Hematopoietic multipotent progenitor cell (in vitro differentiated cells): ENCODE results near the gene CEP78. TPM values are rescaled to one million over a fixed set of nuclear protein-coding genes. Genes with fewer than 3 reads are reported as not detected.
"Not testable (repeated sequence)": the region's sequence is repeated elsewhere in the genome, so short reads cannot be mapped to it uniquely, and the experiment has no call there.

Source experiments
- DNase-seq, 3 donors: peaks; one replicate each; pipeline ENCODE4 v3.0.0-alpha.2; 2011 to 2015; ENCODE audit warnings: low read depth in 2 of 3, low spot score in 2 of 3
- total RNA-seq: library from RNA; depleted of rRNA; stranded (reverse); fragments of >200 nt; gene quantifications from one replicate; pipeline ENCODE4 v1.2.3, GENCODE V29; 2012

The CEP78 gene
- total RNA-seq, 1 donor, result 8.6 TPM

GRCh38 chr9:78284181-78284580 lies 48.3 kb downstream of the CEP78 start:
- not testable (repeated sequence) for DNase-seq

DNA sequence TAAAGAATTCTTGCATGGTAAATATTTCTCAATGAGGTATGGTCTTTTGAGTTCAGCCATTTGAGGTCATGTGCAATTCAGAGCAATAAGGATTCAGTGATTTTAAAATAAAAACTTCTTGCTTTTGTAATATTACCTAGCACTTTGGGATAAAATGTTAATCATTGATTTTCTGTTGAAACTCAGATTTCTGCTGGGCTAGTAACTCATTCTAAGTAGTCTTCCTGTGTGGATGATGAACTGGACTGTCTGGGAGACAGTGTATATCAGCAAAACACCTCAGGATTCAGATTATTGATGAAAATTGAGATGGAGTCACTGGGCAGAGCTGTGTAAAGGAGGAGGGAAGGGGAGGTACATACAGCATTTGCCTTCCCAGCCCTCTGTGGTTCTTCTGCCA lies 50.2 kb downstream of the CEP78 start:
- no peak for DNase-seq

- no peak for DNase-seq
Observed at GRCh38 chr9:78286946-78287388, 51.1 kb downstream of the CEP78 start.

GRCh38 chr9:78288214-78288892 lies 52.5 kb downstream of the CEP78 start:
- DNase-seq, result no peak

- DNase-seq, result no peak
Observed at GRCh38 chr9:78289474-78289873, 53.6 kb downstream of the CEP78 start.

- no peak for DNase-seq
Observed at GRCh38 chr9:78291240-78291925, 55.5 kb downstream of the CEP78 start.

- DNase-seq, result no peak
Observed at GRCh38 chr9:78292026-78292425, 56.2 kb downstream of the CEP78 start.

DNA sequence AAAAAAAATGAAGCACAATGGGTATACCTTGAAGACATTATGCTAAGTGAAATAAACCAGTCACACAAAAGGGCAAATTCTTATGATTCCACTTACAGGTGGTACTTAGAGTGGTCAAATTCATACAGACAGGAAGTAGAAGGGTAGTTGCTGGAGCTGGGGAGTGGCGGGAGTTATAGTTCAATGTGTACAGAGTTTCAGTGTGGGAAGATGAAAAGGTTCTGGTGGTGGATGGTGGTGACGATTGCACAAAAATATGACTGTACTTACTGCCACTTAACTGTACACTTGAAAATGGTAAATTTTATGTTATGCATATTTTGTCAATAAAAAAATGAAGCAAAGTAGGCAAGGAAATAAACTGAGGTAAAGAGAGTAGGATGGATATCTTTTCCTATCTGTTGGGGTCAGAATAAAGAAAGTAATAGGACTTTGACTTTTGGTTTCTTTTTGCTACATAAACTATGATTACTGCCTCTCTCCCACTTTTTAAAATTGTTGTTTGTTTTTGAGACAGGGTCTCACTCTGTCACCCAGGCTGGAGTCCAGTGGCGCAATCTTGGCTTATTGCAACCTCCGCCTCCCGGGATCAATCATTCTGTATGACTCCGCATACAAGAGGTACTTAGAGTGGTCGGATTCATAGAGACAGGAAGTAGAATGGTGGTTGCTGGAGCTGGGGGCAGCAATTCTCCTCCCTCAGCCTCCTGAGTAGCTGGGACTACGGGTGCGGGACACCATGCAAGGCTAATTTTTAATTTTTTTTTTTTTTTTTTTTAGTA lies 57.0 kb downstream of the CEP78 start:
- no peak for DNase-seq

- DNase-seq, result no peak
Observed at GRCh38 chr9:78294290-78295176, 58.7 kb downstream of the CEP78 start.

DNA sequence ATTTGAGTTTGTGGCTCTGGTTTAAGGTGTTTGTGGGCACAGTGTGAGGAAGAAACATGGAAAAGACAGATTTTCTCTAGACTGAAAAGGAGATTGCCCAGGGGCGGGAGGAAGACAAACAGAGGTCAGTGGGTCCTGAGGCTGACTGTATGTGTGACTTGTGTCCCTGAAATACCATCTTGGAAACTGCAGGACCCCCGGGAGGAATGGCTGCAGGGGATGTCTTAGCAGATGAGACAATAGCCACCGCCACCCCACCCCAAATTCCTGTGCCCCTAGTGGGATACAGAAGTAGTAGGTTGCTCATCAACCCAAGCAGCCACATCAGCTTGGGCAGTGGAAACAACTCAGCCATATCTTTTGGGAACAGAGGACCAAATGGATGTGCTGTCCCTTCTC lies 59.3 kb downstream of the CEP78 start:
- no peak for DNase-seq

DNA sequence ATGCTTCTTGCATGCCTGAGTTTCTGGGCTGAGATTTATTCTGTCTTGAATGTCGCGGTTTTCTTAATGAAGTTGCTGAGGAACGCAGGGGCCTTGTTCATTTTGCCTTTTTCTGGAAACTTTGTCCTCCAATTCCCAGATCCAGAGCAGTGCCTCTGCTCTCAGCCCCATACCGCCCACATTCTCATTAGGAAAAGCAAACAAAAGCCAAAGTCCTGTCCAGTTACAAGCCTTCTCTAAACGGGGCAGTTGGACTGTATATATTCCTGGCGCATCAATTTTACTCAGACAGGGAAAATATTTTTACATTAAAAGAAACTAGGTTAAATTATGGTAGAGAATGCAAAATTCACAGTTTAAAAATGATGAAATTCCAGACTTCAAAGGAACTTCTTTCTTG lies 59.9 kb downstream of the CEP78 start:
- DNase-seq, result no peak

- DNase-seq, result peak in 1 of 3 donors; percentile 14
Observed at GRCh38 chr9:78296201-78296892, 60.5 kb downstream of the CEP78 start.

DNA sequence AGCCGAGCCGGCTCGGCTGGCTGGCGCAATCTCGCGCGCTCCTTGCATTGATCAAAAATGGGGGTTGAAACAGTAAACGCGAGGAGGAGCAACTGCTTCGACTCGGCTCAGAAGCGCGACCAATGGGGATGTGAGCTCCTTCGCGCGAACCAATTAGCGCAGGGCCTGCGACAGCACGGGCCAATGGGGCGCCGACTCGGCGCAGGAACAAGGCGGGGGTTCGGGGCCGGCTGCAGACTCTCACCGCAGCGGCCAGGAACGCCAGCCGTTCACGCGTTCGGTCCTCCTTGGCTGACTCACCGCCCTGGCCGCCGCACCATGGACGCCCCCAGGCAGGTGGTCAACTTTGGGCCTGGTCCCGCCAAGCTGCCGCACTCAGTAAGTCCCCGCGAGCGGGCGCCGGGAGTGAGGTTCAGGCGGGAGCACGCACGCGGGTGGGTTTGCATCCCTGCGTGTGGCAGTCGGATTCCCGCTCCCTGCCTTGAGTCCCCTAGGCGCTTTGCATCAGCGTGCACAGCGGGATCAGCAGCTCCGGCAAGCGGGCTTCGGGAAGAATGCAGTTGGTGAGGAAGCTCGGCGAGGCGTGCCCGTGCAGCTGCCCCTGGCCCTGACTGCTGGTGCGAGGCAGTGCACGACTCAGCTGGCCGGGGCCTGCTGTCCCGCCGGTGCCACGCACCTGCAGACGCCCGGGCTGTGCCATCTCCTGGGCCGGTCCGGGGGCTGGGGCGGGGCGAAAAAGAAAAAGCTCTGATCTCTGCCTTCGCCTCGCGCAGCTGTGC lies 61.2 kb downstream of the CEP78 start, which contains the start of gene PSAT1:
Gene PSAT1, plus strand, starts transcription at position 233 of the 779 bp plus-strand sequence. Its CDS starts 86 bp downstream, at position 319.
- peak; percentile 79 to 87 (median 82) for DNase-seq

- peak in 1 of 3 donors; percentile 10 for DNase-seq
Observed at GRCh38 chr9:78297672-78297961, 61.7 kb downstream of the CEP78 start.

DNA sequence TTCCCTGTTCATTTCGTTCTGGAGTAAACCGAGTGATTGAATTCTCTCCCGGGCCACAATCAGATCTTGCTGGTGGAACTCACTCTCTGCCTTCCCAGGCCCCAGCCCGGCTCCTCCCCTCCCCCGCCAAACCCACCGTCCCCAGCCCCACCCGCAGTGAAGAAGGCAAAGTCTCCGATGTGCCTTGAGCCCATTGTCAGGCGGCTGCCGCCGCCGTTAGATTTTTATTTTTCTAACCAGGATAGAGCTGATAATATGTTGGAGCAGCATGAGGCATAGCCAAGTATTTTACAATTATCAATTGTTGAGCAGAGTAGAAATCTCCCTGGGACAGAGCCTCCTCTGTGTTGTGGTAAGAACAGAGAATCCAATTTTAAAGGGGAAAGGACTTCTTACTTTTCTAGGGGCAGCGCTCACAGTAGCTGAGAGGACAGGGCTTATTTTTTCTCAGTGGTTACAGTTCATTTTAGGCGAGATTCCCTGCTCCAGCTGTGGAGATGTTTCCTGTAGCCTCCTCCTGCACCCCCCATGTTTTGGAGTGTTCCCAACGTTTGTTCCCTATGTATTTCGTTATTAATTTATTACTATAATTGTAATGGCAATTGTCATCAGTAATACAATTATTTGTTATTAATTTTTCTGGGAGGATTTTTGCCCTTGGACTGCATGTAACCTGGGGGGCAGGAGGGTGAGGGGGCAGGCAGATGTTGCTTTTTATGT lies 62.3 kb downstream of the CEP78 start:
- DNase-seq, result peak in 2 of 3 donors; percentile 5 to 26

- no peak for DNase-seq
Observed at GRCh38 chr9:78300209-78300608, 64.3 kb downstream of the CEP78 start.

DNA sequence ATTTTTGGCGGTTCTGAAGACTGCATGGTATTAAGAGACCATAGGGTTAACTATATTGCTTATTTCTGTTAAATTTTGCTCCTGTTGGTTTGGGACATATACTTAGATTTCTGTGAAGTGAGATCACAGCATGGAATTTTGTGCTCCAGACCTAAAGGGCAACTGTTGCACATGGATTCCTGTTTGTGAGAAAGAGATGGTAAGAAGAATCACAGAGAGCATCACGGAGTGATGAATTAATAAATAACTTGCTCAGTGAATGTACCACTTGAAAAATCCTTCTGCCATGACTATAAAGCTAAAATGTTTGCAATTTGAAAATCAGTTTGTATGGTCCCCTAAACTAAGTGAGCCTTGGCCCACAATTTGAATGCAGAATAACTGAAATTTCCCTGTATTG lies 65.6 kb downstream of the CEP78 start:
- DNase-seq, result no peak

DNA sequence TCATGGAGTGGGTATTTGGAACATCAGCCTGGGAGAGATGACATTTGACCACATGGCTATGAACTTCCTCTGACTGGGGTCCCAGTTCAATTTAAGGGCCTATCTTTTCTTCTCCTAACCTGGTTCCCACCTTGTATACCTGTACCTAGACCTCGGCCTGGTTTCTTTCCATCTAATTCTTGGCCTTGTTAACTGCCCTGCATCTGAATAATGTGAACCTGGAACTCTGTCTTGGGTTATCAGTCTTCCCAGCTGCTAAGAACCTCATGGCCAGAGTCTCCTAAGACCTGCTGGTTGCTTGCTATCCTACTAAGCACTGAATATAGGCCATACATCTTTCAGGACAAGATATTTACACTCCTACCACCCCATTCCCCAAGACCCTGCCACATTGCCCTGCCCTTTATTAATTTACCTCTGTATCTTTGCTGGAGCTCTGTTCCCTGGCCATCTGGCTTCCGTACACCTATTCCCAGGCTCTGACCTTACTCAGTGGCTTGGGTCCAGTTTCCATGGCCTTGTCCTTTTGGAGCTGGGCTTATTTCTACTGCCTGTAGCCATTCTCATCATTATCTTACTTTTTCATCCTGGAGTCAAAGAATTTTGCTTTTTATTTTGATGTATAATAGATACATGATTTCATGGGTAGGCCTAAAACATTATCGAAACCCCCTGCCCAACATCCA lies 67.6 kb downstream of the CEP78 start:
- DNase-seq, result no peak
